HFF-Myc (cell line): ENCODE results near the gene SH3PXD2A.
A peak's percentile ranks its signal among the peaks of the same experiment; 100 is the strongest.

ENCODE experiments used
- DNase-seq: peaks from one replicate; pipeline ENCODE4 v3.0.0-alpha.2; 2011; ENCODE audit warnings: low read depth; ENCODE audit errors: extremely low read depth
- H3K4me3 ChIP-seq: replicated peaks from 2 replicates; pipeline ENCODE4 v1.5.1; 2011; ENCODE audit warnings: low read depth, mild to moderate bottlenecking, control low read depth, low read length
- CTCF ChIP-seq: IDR thresholded peaks from 2 replicates; pipeline ENCODE4 v1.5.1; 2012; ENCODE audit warnings: mild to moderate bottlenecking, low read depth, low read length, control low read depth; ENCODE audit errors: missing control alignments

SH3PXD2A gene

GRCh38 chr10:103676058-103676785 lies 179.2 kb downstream of the SH3PXD2A start:
- no peak for TF ChIP-seq CTCF
- H3K4me3 ChIP-seq, result peak overlapping the region; percentile 57
- DNase-seq, result no peak

- no peak overlapping the region for H3K4me3 ChIP-seq
- no peak for TF ChIP-seq CTCF
These were observed 181.8 kb downstream of the SH3PXD2A start for GRCh38 chr10:103673606-103674005.

DNA sequence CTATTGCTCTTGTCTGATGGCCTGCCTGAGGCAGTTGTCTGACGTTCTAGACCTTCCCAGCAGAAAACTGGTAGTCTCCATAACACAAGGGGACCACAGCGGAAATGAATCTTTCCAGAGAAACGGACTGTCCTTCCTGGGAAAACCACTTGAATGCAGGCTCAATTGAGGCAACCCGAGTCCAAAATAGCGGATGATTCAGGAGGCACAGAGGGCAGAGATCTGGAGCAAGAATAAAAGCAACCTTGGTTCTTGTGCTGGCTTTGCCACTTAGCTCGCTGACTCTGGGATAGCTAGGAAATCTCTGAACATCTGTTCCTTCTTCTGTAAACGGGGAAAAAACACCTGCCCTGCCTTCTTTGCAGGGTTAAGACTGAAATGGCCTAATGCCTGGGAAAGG lies 183.0 kb downstream of the SH3PXD2A start:
- DNase-seq, result no peak
- no peak overlapping the region for H3K4me3 ChIP-seq
- TF ChIP-seq CTCF, result no peak

More at GRCh38 chr10:103673606-103674005, 181.8 kb downstream of the SH3PXD2A start:
- no peak for DNase-seq

DNA sequence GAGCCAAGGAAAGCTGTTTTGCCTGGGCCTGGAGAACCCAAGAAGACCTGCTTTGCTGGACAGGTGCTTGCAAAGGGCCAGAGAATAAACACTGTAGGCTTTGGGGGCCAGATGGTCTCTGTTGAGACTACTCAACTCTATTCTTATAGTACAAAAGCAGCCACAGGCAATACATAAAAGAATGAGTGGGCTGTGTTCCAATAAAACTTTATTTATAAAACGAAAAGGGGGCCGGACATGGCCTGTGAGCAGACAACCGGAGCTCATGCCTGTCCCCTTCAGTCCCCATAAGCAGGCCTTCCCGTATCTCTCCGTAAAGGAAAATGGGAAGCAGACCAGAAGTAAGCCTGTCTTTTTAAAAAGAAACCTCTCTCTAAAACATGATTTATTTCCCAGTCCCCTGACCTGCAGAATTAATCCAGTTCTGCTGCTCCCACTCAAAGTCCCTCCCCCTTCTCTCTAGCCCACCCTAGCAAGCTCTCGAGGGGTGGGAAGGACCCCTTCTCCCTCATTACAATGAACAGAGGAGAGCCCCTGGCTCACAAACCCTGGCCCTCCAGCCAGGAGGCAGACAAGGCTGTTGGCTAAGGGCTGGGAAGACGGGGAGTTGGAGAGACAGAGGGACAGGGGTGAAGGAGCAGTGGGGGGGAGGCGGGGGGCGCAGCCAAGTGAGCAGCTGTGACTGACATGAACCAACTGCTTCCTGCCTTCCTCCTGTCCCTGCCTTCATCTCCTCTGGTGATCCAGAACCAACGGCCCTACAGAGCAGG lies 184.1 kb downstream of the SH3PXD2A start:
- H3K4me3 ChIP-seq, result no peak overlapping the region
- TF ChIP-seq CTCF, result no peak
- DNase-seq, result no peak

DNA sequence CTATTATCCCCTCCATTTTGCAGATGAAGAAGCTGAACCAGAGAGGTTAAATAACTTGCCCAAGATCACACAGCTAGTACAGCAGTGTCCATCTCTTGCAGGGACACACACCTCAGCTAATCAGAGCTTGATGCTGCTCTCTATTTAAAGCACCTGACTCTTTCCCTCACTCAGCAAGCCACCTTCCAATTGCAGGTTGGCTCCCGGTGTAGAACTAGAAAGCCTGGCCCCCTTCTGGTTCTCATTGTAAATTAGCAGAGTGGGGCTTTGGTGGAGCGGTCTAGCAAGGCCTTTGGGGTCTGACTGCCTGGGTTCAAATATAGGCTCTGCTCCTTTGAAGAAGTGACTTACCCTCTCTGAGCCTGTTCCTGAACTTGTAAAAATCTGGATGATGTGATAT lies 185.4 kb downstream of the SH3PXD2A start:
- TF ChIP-seq CTCF, result no peak
- no peak overlapping the region for H3K4me3 ChIP-seq

DNA sequence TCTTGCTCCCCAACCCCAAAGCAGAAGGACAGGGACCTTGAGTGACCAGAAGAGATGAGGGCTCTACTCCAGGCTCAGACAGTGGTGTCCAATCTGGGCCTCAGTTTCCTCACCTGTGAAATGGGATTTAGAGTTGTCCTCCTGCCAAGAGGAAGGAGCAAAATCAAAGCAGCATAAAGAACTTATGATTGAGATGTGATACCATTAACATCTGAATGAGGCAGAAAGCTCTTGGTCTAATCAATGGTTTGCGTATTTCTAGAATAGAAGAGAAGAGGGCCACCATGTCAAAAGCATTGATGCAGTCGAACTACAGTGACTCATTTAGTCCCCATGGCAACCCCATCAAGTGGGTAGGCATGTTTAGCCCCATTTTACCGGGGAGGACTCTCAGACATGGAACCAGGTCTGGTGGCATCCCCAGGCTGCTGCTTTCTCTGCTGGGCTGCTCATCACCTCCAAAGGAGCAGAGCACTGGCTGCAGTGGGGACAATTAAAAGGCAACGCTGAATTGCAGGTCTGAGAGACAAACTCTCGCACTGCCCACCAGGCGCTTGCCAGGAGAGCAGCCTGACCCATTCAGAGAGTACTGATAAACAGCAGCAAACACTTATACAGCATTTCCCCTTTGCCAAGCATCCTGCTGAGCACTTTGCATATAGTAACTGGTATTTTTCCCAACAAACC lies 186.0 kb downstream of the SH3PXD2A start:
- no peak overlapping the region for H3K4me3 ChIP-seq
- DNase-seq, result no peak
- TF ChIP-seq CTCF, result no peak

More for the DNA sequence above, 185.4 kb downstream of the SH3PXD2A start:
- no peak for DNase-seq
